Measurements from ENCODE around the gene PCDHGA9. TPM values are rescaled to one million over a fixed set of nuclear protein-coding genes. Genes with fewer than 3 reads are reported as not detected.
"Not testable (repeated sequence)": the region's sequence is repeated elsewhere in the genome, so short reads cannot be mapped to it uniquely, and the experiment has no call there.

The PCDHGA9 gene
- polyA plus RNA-seq, 3 donors: not detected

DNA sequence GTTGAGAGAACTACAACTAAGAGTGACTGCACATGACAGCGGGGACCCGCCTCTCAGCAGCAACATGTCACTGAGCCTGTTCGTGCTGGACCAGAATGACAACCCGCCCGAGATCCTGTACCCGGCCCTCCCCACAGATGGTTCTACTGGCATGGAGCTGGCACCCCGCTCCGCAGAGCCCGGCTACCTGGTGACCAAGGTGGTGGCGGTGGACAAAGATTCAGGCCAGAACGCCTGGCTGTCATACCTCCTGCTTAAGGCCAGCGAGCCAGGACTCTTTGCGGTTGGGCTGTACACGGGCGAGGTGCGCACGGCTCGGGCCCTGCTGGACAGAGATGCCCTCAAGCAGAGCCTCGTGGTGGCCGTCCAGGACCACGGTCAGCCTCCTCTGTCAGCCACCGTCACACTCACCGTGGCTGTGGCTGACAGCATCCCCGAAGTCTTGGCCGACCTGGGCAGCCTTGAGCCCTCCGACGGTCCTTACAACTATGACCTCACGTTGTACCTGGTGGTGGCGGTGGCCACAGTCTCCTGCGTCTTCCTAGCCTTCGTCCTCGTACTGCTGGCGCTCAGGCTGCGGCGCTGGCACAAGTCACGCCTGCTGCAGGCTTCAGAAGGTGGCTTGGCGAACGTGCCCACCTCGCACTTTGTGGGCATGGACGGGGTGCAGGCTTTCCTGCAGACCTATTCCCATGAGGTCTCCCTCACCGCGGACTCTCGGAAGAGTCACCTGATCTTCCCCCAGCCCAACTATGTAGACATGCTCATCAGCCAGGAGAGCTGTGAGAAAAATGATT, 17.9 kb upstream of the PCDHGA9 start:
- Histone ChIP-seq H3K9me3 (replicated peaks in 1 of 2; ENCODE audit: control insufficient read depth in 1 of 2, insufficient read depth in 1 of 2, low read length in 2 of 2) (peaks cover 44 to 70% of the 10 kb centered on the region in 2 donors), H3K9ac (ENCODE audit: insufficient read depth, low read length, poor library complexity, severe bottlenecking) (no peak overlapping the region), H3K27me3 (ENCODE audit: control insufficient read depth in 2 of 2, insufficient read depth in 2 of 2, low read length in 2 of 2) (peaks cover 44 to 91% of the 10 kb centered on the region in 2 donors), H3K27ac (ENCODE audit: low read depth in 1 of 2, low read length in 2 of 2) (no peak overlapping the region), H2AFZ (ENCODE audit: insufficient read depth, low read depth, low read length, poor library complexity, severe bottlenecking) (no peak overlapping the region), H4K20me1 (ENCODE audit: insufficient read depth, low read length) (no peaks in the 10 kb centered on the region), H3K4me1 (ENCODE audit: control insufficient read depth in 1 of 2, insufficient read depth in 2 of 2, low read length in 2 of 2) (no peaks in the 10 kb centered on the region), H3K4me2 (replicated peaks; ENCODE audit: extremely low read depth, low read length, poor library complexity, severe bottlenecking) (no peak overlapping the region), H3K4me3 (replicated peaks in 1 of 3; ENCODE audit: low read depth in 2 of 3, low read length in 3 of 3) (no peak overlapping the region), H3K79me2 (ENCODE audit: insufficient read depth, low read length) (no peaks in the 10 kb centered on the region), H3K36me3 (replicated peaks in 1 of 2; ENCODE audit: control insufficient read depth in 1 of 2, insufficient read depth in 2 of 2, low read length in 2 of 2) (no peaks in the 10 kb centered on the region)
- H3K4me1 Mint-ChIP-seq: peaks cover 6% of the 10 kb centered on the region
- no peak for TF ChIP-seq CTCF (IDR thresholded peaks at IDR 0.05)
- H3K4me3 Mint-ChIP-seq: peak overlapping the region; percentile 16 to 51
- 49% methylated on average over 40 of the region's 43 CpGs for WGBS (ENCODE audit: insufficient coverage)
- H3K27ac Mint-ChIP-seq: peak overlapping the region in 1 of 7 donors; percentile 16
- peaks cover 47 to 78% (median 70%) of the 10 kb centered on the region in 3 donors for H3K27me3 Mint-ChIP-seq (ENCODE audit: low read depth in 3 of 3)
- peaks cover 37 to 72% (median 63%) of the 10 kb centered on the region in 7 donors for H3K9me3 Mint-ChIP-seq
- DNase-seq: no peak
- intact Hi-C loops (cut with micrococcal nuclease): no loop called here
- H3K36me3 Mint-ChIP-seq: peaks cover 3 to 9% of the 10 kb centered on the region in 2 donors

- peaks cover 49 to 95% of the 10 kb centered on the region in 2 donors for H3K9me3 ChIP-seq (replicated peaks in 1 of 2; ENCODE audit: control insufficient read depth in 1 of 2, insufficient read depth in 1 of 2, low read length in 2 of 2)
- peak within 1 kb of the TSS; percentile 65 to 76 for H3K4me3 Mint-ChIP-seq
- not testable (repeated sequence) for H3K27ac Mint-ChIP-seq
Measured at GRCh38 chr5:141387557-141388311, 14.8 kb upstream of the PCDHGA9 start, which contains the start of gene PCDHGB4. TSS of gene PCDHGB4 (plus strand) at chr5:141387698. CDS start at chr5:141387885, 187 bp downstream.

More at GRCh38 chr5:141387557-141388311, 14.8 kb upstream of the PCDHGA9 start, which contains the start of gene PCDHGB4:
- Histone ChIP-seq H3K4me3 (replicated peaks in 1 of 3; ENCODE audit: low read depth in 2 of 3, low read length in 3 of 3) (peak within 1 kb of the TSS in 1 of 3 experiments; percentile 20), H3K27me3 (ENCODE audit: control insufficient read depth in 2 of 2, insufficient read depth in 2 of 2, low read length in 2 of 2) (peaks cover 42 to 96% of the 10 kb centered on the region in 2 donors)
- H3K27ac ChIP-seq (ENCODE audit: low read depth in 1 of 2, low read length in 2 of 2); H4K20me1 ChIP-seq (ENCODE audit: insufficient read depth, low read length); H3K4me1 Mint-ChIP-seq; H3K79me2 ChIP-seq (ENCODE audit: insufficient read depth, low read length); H3K9ac ChIP-seq (ENCODE audit: insufficient read depth, low read length, poor library complexity, severe bottlenecking); H3K36me3 ChIP-seq (replicated peaks in 1 of 2; ENCODE audit: control insufficient read depth in 1 of 2, insufficient read depth in 2 of 2, low read length in 2 of 2); DNase-seq; intact Hi-C loops (cut with micrococcal nuclease); H3K4me2 ChIP-seq (replicated peaks; ENCODE audit: extremely low read depth, low read length, poor library complexity, severe bottlenecking); H2AFZ ChIP-seq (ENCODE audit: insufficient read depth, low read depth, low read length, poor library complexity, severe bottlenecking); H3K4me1 ChIP-seq (ENCODE audit: control insufficient read depth in 1 of 2, insufficient read depth in 2 of 2, low read length in 2 of 2): not testable (repeated sequence)
- peaks cover 41 to 81% (median 64%) of the 10 kb centered on the region in 7 donors for H3K9me3 Mint-ChIP-seq
- peaks cover 45 to 79% (median 77%) of the 10 kb centered on the region in 3 donors for H3K27me3 Mint-ChIP-seq (ENCODE audit: low read depth in 3 of 3)
- 4% methylated on average over 9 of the region's 40 CpGs for WGBS (ENCODE audit: insufficient coverage)
- peaks cover 7 to 13% of the 10 kb centered on the region in 2 donors for H3K36me3 Mint-ChIP-seq
